HepG2 (cell line): Measurements from ENCODE around the gene NDFIP2.

Experiments
- CCAR2 ChIP-seq: fragments of 200-400 bp; formaldehyde crosslinking; optimal IDR thresholded peaks from 2 replicates; pipeline ENCODE3; 2018; ENCODE audit warnings: low read depth, mild to moderate bottlenecking, low read length, moderate library complexity
- CREB1 ChIP-seq, 2 experiments: fragments of 450-650 bp in 1 of 2; IDR thresholded peaks; 2 replicates each; pipeline ENCODE4 v1.6.1; 2016 to 2017; ENCODE audit warnings: control low read depth in 1 of 2, mild to moderate bottlenecking in 1 of 2, missing compliant biosample characterization in 1 of 2, missing genetic modification characterization in 1 of 2
- EP300 ChIP-seq, 3 experiments: sonication (generic) in 1 of 3; formaldehyde crosslinking in 1 of 3; IDR thresholded peaks; 2 replicates each; pipeline versions ENCODE4 v1.5.1 to v1.6.1; 2011 to 2020; ENCODE audit warnings: low read depth in 2 of 3, low read length in 2 of 3, borderline replicate concordance in 1 of 3, improper control_type of control experiment in 1 of 3, mild to moderate bottlenecking in 1 of 3, missing genetic modification reagents in 1 of 3, moderate library complexity in 1 of 3
- ISX ChIP-seq: sonication (generic); formaldehyde crosslinking; conservative IDR thresholded peaks from 2 replicates; pipeline ENCODE4 v1.5.0; 2020; ENCODE audit warnings: missing genetic modification reagents
- NFYB ChIP-seq: sonication (generic); formaldehyde crosslinking; IDR thresholded peaks from 2 replicates; pipeline ENCODE4 v1.4.0; 2020; ENCODE audit warnings: missing genetic modification reagents
- ZKSCAN5 ChIP-seq: sonication (generic); formaldehyde crosslinking; IDR thresholded peaks from 2 replicates; pipeline ENCODE4 v1.5.1; 2020; ENCODE audit warnings: mild to moderate bottlenecking, missing genetic modification reagents
- TF ChIP-seq, protein P1 (sequence below): sonication (generic); formaldehyde crosslinking; IDR thresholded peaks from 2 replicates; pipeline ENCODE4 v1.8.1; 2023; ENCODE audit warnings: missing genetic modification reagents, inconsistent platforms, borderline replicate concordance
- TF ChIP-seq, protein P2 (sequence below): sonication (generic); formaldehyde crosslinking; IDR thresholded peaks from 2 replicates; pipeline ENCODE4 v1.5.0; 2020; ENCODE audit warnings: mild to moderate bottlenecking, missing genetic modification reagents, moderate library complexity
- TF ChIP-seq, protein P3 (sequence below): sonication (generic); formaldehyde crosslinking; IDR thresholded peaks from 2 replicates; pipeline ENCODE4 v1.5.1; 2020; ENCODE audit warnings: missing genetic modification reagents, mild to moderate bottlenecking, borderline replicate concordance
- TF ChIP-seq, protein P4 (sequence below), 2 experiments: sonication (generic) in 1 of 2; formaldehyde crosslinking in 1 of 2; IDR thresholded peaks; 2 replicates each; pipeline versions ENCODE4 v1.5.1 to v1.6.1; 2011 to 2020; ENCODE audit warnings: borderline replicate concordance in 1 of 2, low read depth in 1 of 2, low read length in 1 of 2, mild to moderate bottlenecking in 1 of 2, missing genetic modification reagents in 1 of 2, moderate library complexity in 1 of 2

DNA sequence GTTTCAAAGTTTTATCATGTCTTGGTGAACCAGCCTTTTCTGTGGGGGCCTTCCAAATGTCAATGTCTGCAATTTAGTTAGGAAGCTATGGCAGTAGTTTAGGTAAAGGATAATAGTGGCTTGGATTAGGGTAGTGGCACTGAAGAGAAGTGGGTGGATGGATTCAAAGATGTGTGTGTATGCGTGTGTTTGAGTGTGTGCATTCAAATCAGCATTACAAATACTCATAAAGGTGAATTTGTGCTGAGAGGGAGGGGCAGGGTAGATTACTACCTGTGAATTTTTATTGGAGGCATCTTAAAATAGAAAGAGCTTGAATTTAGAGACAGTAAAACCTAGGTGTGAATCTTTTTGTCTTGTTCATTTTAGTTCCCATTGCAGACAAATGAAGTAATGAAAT, 16.9 kb downstream of the NDFIP2 start:
- TF ChIP-seq, protein P1, sequence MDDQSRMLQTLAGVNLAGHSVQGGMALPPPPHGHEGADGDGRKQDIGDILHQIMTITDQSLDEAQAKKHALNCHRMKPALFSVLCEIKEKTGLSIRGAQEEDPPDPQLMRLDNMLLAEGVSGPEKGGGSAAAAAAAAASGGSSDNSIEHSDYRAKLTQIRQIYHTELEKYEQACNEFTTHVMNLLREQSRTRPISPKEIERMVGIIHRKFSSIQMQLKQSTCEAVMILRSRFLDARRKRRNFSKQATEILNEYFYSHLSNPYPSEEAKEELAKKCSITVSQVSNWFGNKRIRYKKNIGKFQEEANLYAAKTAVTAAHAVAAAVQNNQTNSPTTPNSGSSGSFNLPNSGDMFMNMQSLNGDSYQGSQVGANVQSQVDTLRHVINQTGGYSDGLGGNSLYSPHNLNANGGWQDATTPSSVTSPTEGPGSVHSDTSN (CRISPR knock-in tag), result no peak
- TF ChIP-seq CCAR2 (no peak), NFYB (CRISPR knock-in tag) (no peak), ZKSCAN5 (no peak), ISX (CRISPR knock-in tag) (no peak), CREB1 (IDR thresholded peaks at IDR 0.05) (no peak), CREB1 (CRISPR knock-in tag; IDR thresholded peaks at IDR 0.05) (no peak), EP300 (IDR thresholded peaks at IDR 0.05; ENCODE audit: low read depth in 2 of 2, low read length in 2 of 2) (no peak), EP300 (CRISPR knock-in tag; IDR thresholded peaks at IDR 0.05; ENCODE audit: borderline replicate concordance) (no peak)
- TF ChIP-seq, protein P2, sequence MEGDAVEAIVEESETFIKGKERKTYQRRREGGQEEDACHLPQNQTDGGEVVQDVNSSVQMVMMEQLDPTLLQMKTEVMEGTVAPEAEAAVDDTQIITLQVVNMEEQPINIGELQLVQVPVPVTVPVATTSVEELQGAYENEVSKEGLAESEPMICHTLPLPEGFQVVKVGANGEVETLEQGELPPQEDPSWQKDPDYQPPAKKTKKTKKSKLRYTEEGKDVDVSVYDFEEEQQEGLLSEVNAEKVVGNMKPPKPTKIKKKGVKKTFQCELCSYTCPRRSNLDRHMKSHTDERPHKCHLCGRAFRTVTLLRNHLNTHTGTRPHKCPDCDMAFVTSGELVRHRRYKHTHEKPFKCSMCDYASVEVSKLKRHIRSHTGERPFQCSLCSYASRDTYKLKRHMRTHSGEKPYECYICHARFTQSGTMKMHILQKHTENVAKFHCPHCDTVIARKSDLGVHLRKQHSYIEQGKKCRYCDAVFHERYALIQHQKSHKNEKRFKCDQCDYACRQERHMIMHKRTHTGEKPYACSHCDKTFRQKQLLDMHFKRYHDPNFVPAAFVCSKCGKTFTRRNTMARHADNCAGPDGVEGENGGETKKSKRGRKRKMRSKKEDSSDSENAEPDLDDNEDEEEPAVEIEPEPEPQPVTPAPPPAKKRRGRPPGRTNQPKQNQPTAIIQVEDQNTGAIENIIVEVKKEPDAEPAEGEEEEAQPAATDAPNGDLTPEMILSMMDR (CRISPR knock-in tag), result no peak
- TF ChIP-seq, protein P3, sequence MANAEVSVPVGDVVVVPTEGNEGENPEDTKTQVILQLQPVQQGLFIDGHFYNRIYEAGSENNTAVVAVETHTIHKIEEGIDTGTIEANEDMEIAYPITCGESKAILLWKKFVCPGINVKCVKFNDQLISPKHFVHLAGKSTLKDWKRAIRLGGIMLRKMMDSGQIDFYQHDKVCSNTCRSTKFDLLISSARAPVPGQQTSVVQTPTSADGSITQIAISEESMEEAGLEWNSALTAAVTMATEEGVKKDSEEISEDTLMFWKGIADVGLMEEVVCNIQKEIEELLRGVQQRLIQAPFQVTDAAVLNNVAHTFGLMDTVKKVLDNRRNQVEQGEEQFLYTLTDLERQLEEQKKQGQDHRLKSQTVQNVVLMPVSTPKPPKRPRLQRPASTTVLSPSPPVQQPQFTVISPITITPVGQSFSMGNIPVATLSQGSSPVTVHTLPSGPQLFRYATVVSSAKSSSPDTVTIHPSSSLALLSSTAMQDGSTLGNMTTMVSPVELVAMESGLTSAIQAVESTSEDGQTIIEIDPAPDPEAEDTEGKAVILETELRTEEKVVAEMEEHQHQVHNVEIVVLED (CRISPR knock-in tag), result no peak
- TF ChIP-seq, protein P4, sequence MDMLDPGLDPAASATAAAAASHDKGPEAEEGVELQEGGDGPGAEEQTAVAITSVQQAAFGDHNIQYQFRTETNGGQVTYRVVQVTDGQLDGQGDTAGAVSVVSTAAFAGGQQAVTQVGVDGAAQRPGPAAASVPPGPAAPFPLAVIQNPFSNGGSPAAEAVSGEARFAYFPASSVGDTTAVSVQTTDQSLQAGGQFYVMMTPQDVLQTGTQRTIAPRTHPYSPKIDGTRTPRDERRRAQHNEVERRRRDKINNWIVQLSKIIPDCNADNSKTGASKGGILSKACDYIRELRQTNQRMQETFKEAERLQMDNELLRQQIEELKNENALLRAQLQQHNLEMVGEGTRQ (IDR thresholded peaks at IDR 0.05; ENCODE audit: low read depth, low read length), result no peak
- TF ChIP-seq, protein P4 (CRISPR knock-in tag; IDR thresholded peaks at IDR 0.05; ENCODE audit: borderline replicate concordance), result no peak
